Hematopoietic multipotent progenitor cell treated with erythropoietin and hydrocortisone succinate and interleukin-3 and kit ligand, for 17 days (in vitro differentiated cells): ENCODE results near the gene SPATA19.

Source experiments
- DNase-seq: peaks from one replicate; pipeline ENCODE4 v3.0.0-alpha.2; 2015; ENCODE audit warnings: low spot score

The SPATA19 gene

GRCh38 chr11:133835593-133836548 is 9.4 kb downstream of the SPATA19 start:
- no peak for DNase-seq

- DNase-seq: no peak
Measured at GRCh38 chr11:133834682-133835592, 10.4 kb downstream of the SPATA19 start.

GRCh38 chr11:133833898-133834681 is 11.2 kb downstream of the SPATA19 start:
- DNase-seq: no peak

GRCh38 chr11:133832991-133833897 is 12.1 kb downstream of the SPATA19 start:
- no peak for DNase-seq

GRCh38 chr11:133832096-133832990 is 13.0 kb downstream of the SPATA19 start:
- DNase-seq: no peak

- DNase-seq: no peak
Measured at GRCh38 chr11:133830931-133831907, 14.1 kb downstream of the SPATA19 start.

GRCh38 chr11:133829566-133829965 is 15.7 kb downstream of the SPATA19 start:
- DNase-seq: no peak

- no peak for DNase-seq
Measured at GRCh38 chr11:133828871-133829270, 16.4 kb downstream of the SPATA19 start.

- DNase-seq: no peak
Measured at GRCh38 chr11:133827556-133827955, 17.8 kb downstream of the SPATA19 start.

- no peak for DNase-seq
Measured at GRCh38 chr11:133826866-133827265, 18.4 kb downstream of the SPATA19 start.

GRCh38 chr11:133825666-133826065 is 19.6 kb downstream of the SPATA19 start:
- no peak for DNase-seq

GRCh38 chr11:133825156-133825555 is 20.2 kb downstream of the SPATA19 start:
- DNase-seq: no peak

- no peak for DNase-seq
Measured at GRCh38 chr11:133824593-133824992, 20.7 kb downstream of the SPATA19 start.

GRCh38 chr11:133823614-133824013 is 21.7 kb downstream of the SPATA19 start:
- no peak for DNase-seq

- no peak for DNase-seq
Measured at GRCh38 chr11:133823211-133823610, 22.1 kb downstream of the SPATA19 start.

GRCh38 chr11:133821776-133822175 is 23.5 kb downstream of the SPATA19 start:
- peak; percentile 5 for DNase-seq

- DNase-seq: no peak
Measured at GRCh38 chr11:133819746-133820315, 25.5 kb downstream of the SPATA19 start.

GRCh38 chr11:133819114-133819513 is 26.2 kb downstream of the SPATA19 start:
- no peak for DNase-seq
